H9 (cell line): Measurements from ENCODE around the gene NPFFR2. TPM values are rescaled to one million over a fixed set of nuclear protein-coding genes. Genes with fewer than 3 reads are reported as not detected.

Source experiments
- DNase-seq: peaks from one replicate; pipeline ENCODE4 v3.0.0-alpha.2; 2017
- H2AFZ ChIP-seq: one replicate; pipeline ENCODE4 v1.6.1; 2013; ENCODE audit warnings: mild to moderate bottlenecking, low read length, control low read depth, moderate library complexity
- H2AK5ac ChIP-seq: 2 replicates; pipeline ENCODE4 v1.6.1; 2013; ENCODE audit warnings: low read length, control low read depth, mixed read lengths; ENCODE audit not compliant: insufficient read length
- H2BK120ac ChIP-seq: one replicate; pipeline ENCODE4 v1.6.1; 2013; ENCODE audit warnings: low read depth, mild to moderate bottlenecking, low read length, control low read depth, inconsistent platforms; ENCODE audit not compliant: poor library complexity, severe bottlenecking
- H2BK12ac ChIP-seq: 2 replicates; pipeline ENCODE4 v1.6.1; 2013; ENCODE audit warnings: low read length, control low read depth, mixed read lengths, low read depth; ENCODE audit not compliant: insufficient read length
- H2BK15ac ChIP-seq: 2 replicates; pipeline ENCODE4 v1.6.1; 2013; ENCODE audit warnings: low read depth, low read length, control low read depth
- H2BK20ac ChIP-seq: one replicate; pipeline ENCODE4 v1.6.1; 2013; ENCODE audit warnings: low read depth, mild to moderate bottlenecking, low read length, control low read depth, inconsistent platforms; ENCODE audit not compliant: poor library complexity, severe bottlenecking
- H2BK5ac ChIP-seq: 2 replicates; pipeline ENCODE4 v1.6.1; 2013; ENCODE audit warnings: low read length, control low read depth, mixed read lengths; ENCODE audit not compliant: insufficient read length
- H3K14ac ChIP-seq: 2 replicates; pipeline ENCODE4 v1.6.1; 2013; ENCODE audit warnings: low read length, control low read depth; ENCODE audit not compliant: insufficient read depth
- H3K18ac ChIP-seq: 2 replicates; pipeline ENCODE4 v1.6.1; 2013; ENCODE audit warnings: low read depth, mild to moderate bottlenecking, mixed read lengths, low read length, control low read depth; ENCODE audit not compliant: insufficient read length
- H3K23ac ChIP-seq: 2 replicates; pipeline ENCODE4 v1.6.1; 2013; ENCODE audit warnings: low read length, control low read depth, mixed read lengths, low read depth; ENCODE audit not compliant: insufficient read length
- H3K23me2 ChIP-seq: 2 replicates; pipeline ENCODE4 v1.6.1; 2013; ENCODE audit warnings: low read depth, mild to moderate bottlenecking, mixed read lengths, low read length, control low read depth; ENCODE audit not compliant: insufficient read length, poor library complexity, severe bottlenecking
- H3K27ac ChIP-seq: 2 replicates; pipeline ENCODE4 v1.5.1; 2013; ENCODE audit warnings: low read length, control low read depth, mixed read lengths, low read depth; ENCODE audit not compliant: insufficient read length
- H3K27me3 ChIP-seq: 2 replicates; pipeline ENCODE4 v1.6.1; 2013; ENCODE audit warnings: low read length, control low read depth, inconsistent platforms; ENCODE audit not compliant: insufficient read depth
- H3K4ac ChIP-seq: 2 replicates; pipeline ENCODE4 v1.6.1; 2013; ENCODE audit warnings: low read depth, mild to moderate bottlenecking, control low read depth, inconsistent platforms, low read length, moderate library complexity
- H3K4me1 ChIP-seq: 2 replicates; pipeline ENCODE4 v1.6.1; 2013; ENCODE audit warnings: low read length, control low read depth, inconsistent platforms; ENCODE audit not compliant: insufficient read depth
- H3K4me2 ChIP-seq: 2 replicates; pipeline ENCODE4 v1.6.1; 2013; ENCODE audit warnings: low read length, control low read depth, mixed read lengths; ENCODE audit not compliant: insufficient read length, insufficient read depth
- H3K56ac ChIP-seq: 2 replicates; pipeline ENCODE4 v1.6.1; 2013; ENCODE audit warnings: low read depth, mild to moderate bottlenecking, mixed read lengths, low read length, control low read depth; ENCODE audit not compliant: insufficient read length
- H3K79me1 ChIP-seq: 2 replicates; pipeline ENCODE4 v1.6.1; 2013; ENCODE audit warnings: low read depth, mild to moderate bottlenecking, moderate library complexity, low read length, control low read depth, inconsistent platforms; ENCODE audit not compliant: insufficient read depth, poor library complexity, severe bottlenecking
- H3K79me2 ChIP-seq: 2 replicates; pipeline ENCODE4 v1.6.1; 2013; ENCODE audit warnings: low read length, control low read depth, inconsistent platforms; ENCODE audit not compliant: insufficient read depth
- H3K9ac ChIP-seq: 2 replicates; pipeline ENCODE4 v1.6.1; 2013; ENCODE audit warnings: low read length, control low read depth, mixed read lengths; ENCODE audit not compliant: insufficient read length; ENCODE audit errors: extremely low read depth
- H3K9me3 ChIP-seq: one replicate; pipeline ENCODE4 v1.6.1; 2013; ENCODE audit warnings: low read depth, low read length, inconsistent platforms; ENCODE audit not compliant: control insufficient read depth
- H3T11ph ChIP-seq: one replicate; pipeline ENCODE4 v1.6.1; 2013; ENCODE audit warnings: mild to moderate bottlenecking, low read length, control low read depth, inconsistent platforms
- H4K20me1 ChIP-seq: one replicate; pipeline ENCODE4 v1.6.1; 2013; ENCODE audit not compliant: control insufficient read depth, insufficient read length, insufficient read depth
- H4K5ac ChIP-seq: 2 replicates; pipeline ENCODE4 v1.6.1; 2013; ENCODE audit warnings: low read depth, mild to moderate bottlenecking, mixed read lengths, low read length, control low read depth; ENCODE audit not compliant: insufficient read length
- H4K8ac ChIP-seq: replicated peaks from 2 replicates; pipeline ENCODE4 v1.6.1; 2013; ENCODE audit warnings: low read length, control low read depth, mixed read lengths, low read depth; ENCODE audit not compliant: insufficient read length
- H4K91ac ChIP-seq: 2 replicates; pipeline ENCODE4 v1.6.1; 2013; ENCODE audit warnings: low read depth, mild to moderate bottlenecking, moderate library complexity, mixed read lengths, low read length, control low read depth; ENCODE audit not compliant: insufficient read length
- H3K27ac Mint-ChIP-seq, 3 experiments: 2 replicates in 2 of 3; 3 replicates in 1 of 3; pipeline ENCODE4 v1.8.0; 2020 to 2021; ENCODE audit warnings: mixed read lengths in 3 of 3, mild to moderate bottlenecking in 1 of 3, moderate library complexity in 1 of 3
- H3K27me3 Mint-ChIP-seq: 2 replicates; pipeline ENCODE4 v1.8.0; 2021; ENCODE audit warnings: low read depth, mild to moderate bottlenecking, moderate library complexity, mixed read lengths
- H3K36me3 Mint-ChIP-seq, 3 experiments: 2 replicates in 2 of 3; 3 replicates in 1 of 3; pipeline ENCODE4 v1.8.0; 2020 to 2021; ENCODE audit warnings: low read depth in 3 of 3, mixed read lengths in 3 of 3; ENCODE audit not compliant: insufficient read depth in 1 of 3
- H3K4me1 Mint-ChIP-seq, 2 experiments: 2 replicates each; pipeline ENCODE4 v1.8.0; 2020; ENCODE audit warnings: mixed read lengths in 2 of 2
- H3K4me3 Mint-ChIP-seq, 2 experiments: 2 replicates in 1 of 2; 3 replicates in 1 of 2; pipeline ENCODE4 v1.8.0; 2020 to 2021; ENCODE audit warnings: mild to moderate bottlenecking in 2 of 2, mixed read lengths in 2 of 2, moderate library complexity in 1 of 2
- H3K9me3 Mint-ChIP-seq, 2 experiments: 2 replicates in 1 of 2; 3 replicates in 1 of 2; pipeline ENCODE4 v1.8.0; 2020; ENCODE audit warnings: mild to moderate bottlenecking in 2 of 2, mixed read lengths in 2 of 2, moderate library complexity in 1 of 2
- WGBS: extraction: QIAGEN DNeasy Blood & Tissue Kit; methylation state at CpG from one replicate; pipeline ENCODE4 v1.1.7; 2013; ENCODE audit warnings: missing lambda C conversion rate, low lambda C conversion rate, mixed read lengths; ENCODE audit not compliant: insufficient read length; ENCODE audit errors: extremely low coverage; 5-methylcytosine and 5-hydroxymethylcytosine counted together
- total RNA-seq: library from RNA; stranded (reverse); gene quantifications from 2 replicates; pipeline ENCODE4 v1.2.1, GENCODE V29; 2021
- TF ChIP-seq, protein P1 (sequence below): fragments of 200-600 bp; sonication (generic); conservative IDR thresholded peaks from 3 replicates; pipeline ENCODE4 v1.8.0; 2021; ENCODE audit warnings: antibody characterized with exemption, mild to moderate bottlenecking

NPFFR2 gene
- total RNA-seq, 1 experiment from 2014 or later: 7.3 TPM

DNA sequence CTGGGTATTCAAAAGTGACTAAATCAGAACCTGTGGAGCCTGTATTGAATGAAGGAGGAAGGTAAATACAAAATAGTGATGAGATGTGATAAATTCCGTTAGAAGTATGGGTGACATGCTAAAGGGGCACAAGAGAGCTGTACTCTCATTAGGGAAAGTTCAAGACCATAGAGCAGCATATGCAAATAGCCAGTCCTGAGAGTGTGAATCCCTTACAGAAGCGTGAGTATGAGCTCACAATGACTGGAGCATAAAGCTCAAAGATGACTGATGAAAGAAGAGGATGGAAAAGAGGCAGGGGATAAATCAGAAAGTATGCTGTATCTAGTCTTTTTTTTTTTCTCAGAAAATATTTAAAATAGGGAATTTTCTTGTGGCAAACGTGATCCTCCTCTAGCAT is 12.1 kb upstream of the NPFFR2 start:
- Histone ChIP-seq H4K5ac (no peak overlapping the region), H3K9me3 (no peaks in the 10 kb centered on the region), H2BK20ac (no peak overlapping the region), H2BK15ac (no peak overlapping the region), H2BK120ac (no peak overlapping the region), H3K56ac (no peak overlapping the region), H4K91ac (no peak overlapping the region), H3K27me3 (no peaks in the 10 kb centered on the region), H2AK5ac (no peak overlapping the region), H3K14ac (no peak overlapping the region), H3K23ac (no peak overlapping the region), H3T11ph (no peak overlapping the region), H4K20me1 (no peaks in the 10 kb centered on the region), H2BK12ac (no peak overlapping the region), H3K4me2 (no peak overlapping the region), H2AFZ (no peak overlapping the region), H3K79me2 (no peaks in the 10 kb centered on the region), H3K23me2 (no peaks in the 10 kb centered on the region), H3K79me1 (no peaks in the 10 kb centered on the region), H3K27ac (no peak overlapping the region), H3K4ac (no peak overlapping the region), H3K9ac (no peak overlapping the region), H2BK5ac (no peak overlapping the region), H3K4me1 (no peaks in the 10 kb centered on the region; the same call in 1 of the 2 replicates), H3K18ac (no peak overlapping the region), H4K8ac (no peak overlapping the region)
- TF ChIP-seq, protein P1, sequence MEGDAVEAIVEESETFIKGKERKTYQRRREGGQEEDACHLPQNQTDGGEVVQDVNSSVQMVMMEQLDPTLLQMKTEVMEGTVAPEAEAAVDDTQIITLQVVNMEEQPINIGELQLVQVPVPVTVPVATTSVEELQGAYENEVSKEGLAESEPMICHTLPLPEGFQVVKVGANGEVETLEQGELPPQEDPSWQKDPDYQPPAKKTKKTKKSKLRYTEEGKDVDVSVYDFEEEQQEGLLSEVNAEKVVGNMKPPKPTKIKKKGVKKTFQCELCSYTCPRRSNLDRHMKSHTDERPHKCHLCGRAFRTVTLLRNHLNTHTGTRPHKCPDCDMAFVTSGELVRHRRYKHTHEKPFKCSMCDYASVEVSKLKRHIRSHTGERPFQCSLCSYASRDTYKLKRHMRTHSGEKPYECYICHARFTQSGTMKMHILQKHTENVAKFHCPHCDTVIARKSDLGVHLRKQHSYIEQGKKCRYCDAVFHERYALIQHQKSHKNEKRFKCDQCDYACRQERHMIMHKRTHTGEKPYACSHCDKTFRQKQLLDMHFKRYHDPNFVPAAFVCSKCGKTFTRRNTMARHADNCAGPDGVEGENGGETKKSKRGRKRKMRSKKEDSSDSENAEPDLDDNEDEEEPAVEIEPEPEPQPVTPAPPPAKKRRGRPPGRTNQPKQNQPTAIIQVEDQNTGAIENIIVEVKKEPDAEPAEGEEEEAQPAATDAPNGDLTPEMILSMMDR: no peak
- no peak for DNase-seq
- Mint-ChIP-seq H3K27me3 (no peaks in the 10 kb centered on the region), H3K9me3 (no peaks in the 10 kb centered on the region), H3K27ac (no peak overlapping the region), H3K4me1 (peaks cover 0 to 3% of the 10 kb centered on the region in 2 experiments; a peak in 1 of 4 replicates), H3K4me3 (no peak overlapping the region), H3K36me3 (no peaks in the 10 kb centered on the region)
- no CpG with 5 or more reads among the region's 3 CpGs for WGBS
